SHP77 treated with DMSO at 0.1 percent for 48 hours (cell line): ENCODE results near the gene MRTO4.
"Not testable (repeated sequence)": the region's sequence is repeated elsewhere in the genome, so short reads cannot be mapped to it uniquely, and the experiment has no call there.

Experiments used
- DNase-seq: peaks from one replicate; lab custom pipeline; 2025; lab: John Stamatoyannopoulos, UW

MRTO4 gene

DNA sequence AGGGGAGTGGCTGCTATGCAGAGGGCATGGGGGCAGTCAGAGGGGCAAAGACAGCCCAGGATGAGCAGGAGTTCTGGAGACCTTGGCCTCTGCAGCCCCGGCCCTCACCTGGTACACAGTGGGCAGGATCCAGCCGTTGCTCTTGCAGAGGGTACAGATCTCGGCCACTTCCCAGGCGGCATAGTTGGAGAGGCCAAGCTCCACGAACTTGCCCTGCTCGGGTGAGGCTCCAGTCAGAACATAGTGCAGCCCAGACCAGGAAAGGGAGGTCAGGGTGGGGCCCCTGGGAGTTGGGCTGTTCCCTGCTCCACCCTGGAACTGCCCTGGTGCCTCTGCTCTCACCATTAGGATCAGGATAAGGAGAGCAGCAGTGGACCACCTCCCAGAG is 18.7 kb downstream of the MRTO4 start:
- DNase-seq: not testable (repeated sequence)

DNA sequence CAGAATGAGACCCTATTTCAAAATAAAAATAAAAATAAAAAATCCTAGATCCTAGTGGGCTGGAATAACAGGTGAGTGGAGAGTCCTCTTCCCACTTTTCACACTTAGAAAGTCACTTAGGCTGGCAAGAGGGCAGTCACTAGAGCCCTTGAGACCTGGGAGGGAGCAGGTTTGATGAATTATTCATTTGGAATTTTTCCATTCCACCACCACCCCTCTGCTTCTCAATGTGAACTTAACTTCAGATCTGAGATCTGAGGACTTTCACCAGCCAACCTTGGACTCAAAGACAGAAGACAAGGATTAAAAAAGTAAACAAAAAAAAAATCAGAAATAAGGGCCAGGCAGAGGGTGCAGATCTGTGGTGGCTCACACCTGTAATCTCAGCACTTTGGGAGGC is 20.5 kb downstream of the MRTO4 start:
- DNase-seq: no peak

DNA sequence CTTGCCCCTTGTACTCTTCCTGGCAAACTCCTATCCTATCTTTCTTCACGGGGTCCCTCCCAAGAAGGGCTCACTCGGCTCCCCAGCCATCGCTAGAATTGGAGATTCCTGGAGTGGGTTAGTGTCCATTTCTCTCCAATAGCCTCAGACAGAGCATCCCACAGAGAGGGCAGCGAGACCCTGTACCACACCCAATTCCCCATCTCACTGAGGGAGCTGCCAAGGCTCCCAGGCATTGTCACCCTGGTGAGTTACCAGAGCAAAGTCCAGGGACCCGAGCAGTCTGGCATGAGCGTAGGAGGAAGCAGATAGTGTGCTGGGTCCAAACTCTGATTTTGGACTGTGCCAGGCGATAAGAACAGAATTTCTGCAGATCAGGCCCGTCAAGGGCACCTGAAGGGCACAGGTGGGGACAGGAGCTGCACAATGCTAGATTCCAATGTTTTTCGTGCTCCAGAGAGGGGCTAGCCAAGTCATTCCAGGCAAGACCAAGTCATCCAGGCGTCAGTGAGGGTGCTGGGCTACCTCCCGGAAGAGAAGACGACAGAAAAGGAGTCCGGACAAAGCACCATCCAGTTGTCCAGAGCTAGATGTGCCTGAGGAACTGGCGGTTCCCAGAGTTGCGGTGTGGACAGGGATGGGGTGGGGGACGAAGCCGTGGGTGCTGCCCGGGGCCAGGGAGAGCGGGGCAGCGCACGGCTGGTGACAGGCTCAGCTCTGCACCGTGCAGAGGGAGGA is 21.7 kb downstream of the MRTO4 start:
- DNase-seq: no peak

DNA sequence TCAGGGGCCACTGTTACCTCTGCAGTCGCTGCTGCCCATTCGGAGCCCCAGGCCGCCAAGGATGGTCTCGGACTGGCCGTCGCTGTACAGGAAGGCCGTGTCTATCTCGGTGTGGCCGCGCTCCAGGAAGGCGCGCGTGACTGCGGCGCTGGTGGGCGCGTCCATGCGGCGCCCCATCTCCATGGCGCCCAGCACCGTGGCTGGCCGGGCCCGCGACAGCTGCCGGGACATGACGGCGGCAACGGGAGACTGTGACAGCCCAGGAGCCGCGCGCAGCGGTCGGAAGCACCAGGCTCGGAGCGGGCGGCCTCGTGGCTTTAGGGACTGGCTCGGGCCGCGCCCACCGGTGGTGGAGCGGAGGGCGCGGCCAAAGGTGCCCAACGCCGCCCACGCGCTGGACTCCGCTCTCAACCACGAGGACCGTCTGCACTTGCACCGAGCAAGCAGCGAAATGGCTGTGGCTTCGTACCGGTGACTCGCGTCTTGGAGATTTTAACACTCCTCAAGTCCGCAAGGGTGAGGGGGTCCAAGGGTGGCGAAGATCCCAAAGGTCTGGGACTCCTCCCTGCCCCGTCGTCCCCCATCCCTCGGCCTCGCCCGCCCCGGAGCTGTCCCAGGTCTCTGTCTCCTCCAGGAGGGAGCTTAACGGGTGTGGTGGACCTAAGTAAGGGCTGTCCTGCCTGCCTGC is 22.4 kb downstream of the MRTO4 start:
- not testable (repeated sequence) for DNase-seq

DNA sequence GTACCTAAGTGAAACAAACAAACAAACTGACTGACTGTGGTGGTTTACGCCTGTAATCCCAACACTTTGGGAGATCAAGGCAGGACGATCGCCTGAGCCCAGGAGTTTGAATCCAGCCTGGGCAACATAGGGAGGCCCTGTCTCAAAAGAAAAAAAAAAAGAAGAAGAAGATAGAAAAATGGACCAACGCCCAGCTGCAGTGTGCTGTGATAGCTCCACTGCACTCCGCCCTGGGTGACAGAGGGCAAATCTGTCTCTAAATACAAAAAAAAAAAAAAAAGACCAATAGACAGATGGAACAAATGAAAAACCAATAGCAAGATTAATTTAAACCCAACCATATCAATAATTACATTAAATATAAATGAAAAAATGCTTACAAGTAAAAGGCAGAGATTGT is 23.0 kb downstream of the MRTO4 start:
- DNase-seq: no peak

DNA sequence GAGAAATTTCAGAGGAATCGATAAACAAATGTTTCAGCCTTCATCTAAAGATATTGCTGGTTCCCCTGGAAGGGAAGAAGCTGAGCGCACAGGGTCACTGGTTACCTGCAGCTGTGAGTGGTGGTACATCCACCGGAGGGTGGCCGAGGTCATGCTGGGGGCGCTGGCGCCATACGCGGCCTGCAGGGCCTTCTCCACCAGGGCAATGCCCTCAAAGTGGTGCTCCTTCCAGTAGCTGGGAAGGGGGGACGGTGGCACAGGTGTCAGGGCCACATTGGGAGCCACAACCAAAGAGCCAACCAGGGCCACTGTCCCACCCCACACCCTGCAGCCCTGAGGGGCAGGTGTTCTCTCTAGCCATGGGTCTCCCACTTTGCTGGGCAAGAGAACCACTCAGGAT is 32.3 kb downstream of the MRTO4 start:
- DNase-seq: no peak

DNA sequence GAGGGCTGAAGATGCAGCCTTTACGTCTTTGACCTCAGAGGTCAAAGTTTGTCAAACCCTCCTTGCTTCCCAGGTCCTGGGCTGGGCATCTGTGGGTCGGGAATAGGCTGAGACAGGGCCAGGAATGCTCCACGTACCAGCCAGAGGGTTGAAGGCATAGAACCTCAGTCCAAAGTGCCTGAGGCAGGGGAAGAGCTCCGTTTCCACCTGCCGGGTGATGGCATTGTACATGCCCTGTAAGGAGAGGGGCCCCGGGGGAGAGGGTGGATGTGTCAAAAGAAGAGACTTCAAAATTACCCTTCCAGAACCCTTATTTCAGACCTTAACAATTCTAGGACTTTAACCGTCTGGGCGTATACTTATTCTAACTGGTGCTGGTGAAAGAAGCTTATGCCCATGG is 33.3 kb downstream of the MRTO4 start:
- DNase-seq: no peak

DNA sequence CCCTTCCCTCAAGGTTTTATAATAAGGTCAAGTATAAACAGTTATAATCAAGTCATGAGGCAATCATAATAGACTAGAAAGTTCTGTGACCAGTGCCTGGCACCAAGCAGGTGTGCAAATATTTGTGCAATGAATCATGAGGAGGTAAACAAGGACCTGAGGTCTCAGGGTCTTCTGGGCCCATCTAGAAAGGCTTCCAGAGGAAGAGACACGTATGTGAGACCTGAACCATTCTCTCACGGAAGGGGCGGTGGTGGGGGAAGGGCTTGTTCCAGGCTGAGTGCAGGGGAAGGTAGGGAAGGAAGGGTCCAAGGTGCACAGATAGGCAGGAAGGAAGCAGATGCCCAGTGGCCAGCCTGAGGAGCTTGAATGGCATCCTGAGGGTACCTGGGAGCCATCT is 33.8 kb downstream of the MRTO4 start:
- not testable (repeated sequence) for DNase-seq

DNA sequence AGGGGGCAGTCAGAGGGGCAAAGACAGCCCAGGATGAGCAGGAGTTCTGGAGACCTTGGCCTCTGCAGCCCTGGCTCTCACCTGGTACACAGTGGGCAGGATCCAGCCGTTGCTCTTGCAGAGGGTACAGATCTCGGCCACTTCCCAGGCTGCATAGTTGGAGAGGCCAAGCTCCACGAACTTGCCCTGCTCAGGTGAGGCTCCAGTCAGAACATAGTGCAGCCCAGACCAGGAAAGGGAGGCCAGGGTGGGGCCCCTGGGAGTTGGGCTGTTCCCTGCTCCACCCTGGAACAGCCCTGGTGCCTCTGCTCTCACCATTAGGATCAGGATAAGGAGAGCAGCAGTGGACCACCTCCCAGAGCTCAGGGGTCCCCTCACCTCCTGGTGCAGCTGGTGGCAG is 34.2 kb downstream of the MRTO4 start:
- not testable (repeated sequence) for DNase-seq

DNA sequence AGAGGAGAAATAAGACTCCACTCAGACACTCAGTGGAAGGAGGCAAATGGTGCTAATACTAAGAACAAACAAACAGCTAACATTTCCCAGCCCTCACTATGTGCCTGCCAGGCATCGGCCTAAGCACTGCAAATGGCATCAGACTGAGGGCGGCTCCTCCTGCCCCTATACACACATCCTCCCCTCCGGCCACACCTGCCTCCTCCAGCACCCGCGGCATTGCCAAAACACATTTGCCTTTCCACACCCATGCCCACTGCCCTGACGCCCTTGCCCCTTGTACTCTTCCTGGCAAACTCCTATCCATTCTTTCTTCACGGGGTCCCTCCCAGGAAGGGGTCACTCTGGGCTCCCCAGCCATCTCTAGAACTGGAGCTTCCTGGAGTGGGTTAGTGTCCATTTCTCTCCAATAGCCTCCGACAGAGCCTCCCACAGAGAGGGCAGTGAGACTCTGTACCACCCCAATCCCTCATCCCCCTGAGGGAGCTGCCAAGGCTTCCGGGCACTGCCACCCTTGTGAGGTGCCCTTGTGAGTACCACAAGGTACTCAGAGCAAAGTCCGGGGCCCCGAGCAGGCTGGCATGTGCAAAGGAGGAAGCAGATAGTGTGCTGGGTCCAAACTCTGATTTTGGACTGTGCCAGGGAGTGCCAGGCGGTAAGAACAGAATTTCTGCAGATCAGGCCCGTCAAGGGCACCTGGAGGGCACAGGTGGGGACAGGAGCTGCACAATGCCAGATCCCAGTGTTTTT is 36.0 kb downstream of the MRTO4 start:
- peak; percentile 23 for DNase-seq

DNA sequence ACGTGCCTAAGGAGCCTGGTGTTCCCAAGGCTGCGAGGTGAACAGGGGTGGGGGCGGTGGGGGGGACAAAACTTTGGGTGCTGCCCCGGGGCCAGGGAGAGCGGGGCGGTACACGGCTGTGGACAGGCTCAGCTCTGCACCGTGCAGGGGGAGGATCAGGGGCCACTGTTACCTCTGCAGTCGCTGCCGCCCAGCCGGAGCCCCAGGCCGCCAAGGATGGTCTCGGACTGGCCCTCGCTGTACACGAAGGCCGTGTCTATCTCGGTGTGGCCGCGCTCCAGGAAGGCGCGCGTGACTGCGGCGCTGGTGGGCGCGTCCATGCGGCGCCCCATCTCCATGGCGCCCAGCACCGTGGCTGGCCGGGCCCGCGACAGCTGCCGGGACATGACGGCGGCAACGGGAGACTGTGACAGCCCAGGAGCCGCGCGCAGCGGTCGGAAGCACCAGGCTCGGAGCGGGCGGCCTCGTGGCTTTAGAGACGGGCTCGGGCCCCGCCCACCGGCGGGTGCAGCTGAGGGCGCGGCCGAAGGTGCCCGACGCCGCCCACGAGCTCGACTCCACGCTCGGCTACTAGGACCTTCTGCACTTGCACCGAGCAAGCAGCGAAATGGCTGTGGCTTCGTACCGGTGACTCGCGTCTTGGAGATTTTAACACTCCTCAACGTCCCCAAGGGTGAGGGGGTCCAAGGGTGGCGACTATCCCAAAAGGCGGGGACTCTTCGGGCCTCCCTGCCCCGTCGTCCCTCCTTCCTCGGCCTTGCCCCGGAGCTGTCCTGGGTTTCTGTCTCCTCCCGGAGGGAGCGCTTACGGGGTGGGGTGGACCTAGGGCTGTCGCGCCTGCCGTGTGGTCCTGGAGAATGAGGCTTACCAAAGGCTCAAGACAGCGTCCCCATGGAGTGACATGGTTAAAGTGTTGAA is 37.0 kb downstream of the MRTO4 start, which contains the start of gene AKR7A3:
TSS of gene AKR7A3 (minus strand) at position 447 of the 918 bp plus-strand sequence. CDS start at position 386, 61 bp downstream.
- peak; percentile 40 for DNase-seq

DNA sequence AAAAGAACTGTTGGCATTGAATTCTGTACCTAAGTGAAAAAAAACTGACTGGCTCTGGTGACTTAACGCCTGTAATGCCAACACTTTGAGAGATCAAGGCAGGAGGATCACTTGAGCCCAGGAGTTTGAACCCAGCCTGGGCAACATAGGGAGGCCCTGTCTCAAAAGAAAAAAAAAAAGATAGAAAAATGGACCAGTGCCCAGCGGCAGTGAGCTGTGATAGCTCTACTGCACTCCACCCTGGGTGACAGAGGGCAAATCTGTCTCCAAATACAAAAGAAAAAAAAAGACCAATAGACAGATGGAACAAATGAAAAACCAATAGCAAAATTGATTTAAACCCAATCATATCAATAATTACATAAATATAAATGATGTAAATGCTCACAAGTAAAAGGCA is 37.6 kb downstream of the MRTO4 start:
- no peak for DNase-seq

DNA sequence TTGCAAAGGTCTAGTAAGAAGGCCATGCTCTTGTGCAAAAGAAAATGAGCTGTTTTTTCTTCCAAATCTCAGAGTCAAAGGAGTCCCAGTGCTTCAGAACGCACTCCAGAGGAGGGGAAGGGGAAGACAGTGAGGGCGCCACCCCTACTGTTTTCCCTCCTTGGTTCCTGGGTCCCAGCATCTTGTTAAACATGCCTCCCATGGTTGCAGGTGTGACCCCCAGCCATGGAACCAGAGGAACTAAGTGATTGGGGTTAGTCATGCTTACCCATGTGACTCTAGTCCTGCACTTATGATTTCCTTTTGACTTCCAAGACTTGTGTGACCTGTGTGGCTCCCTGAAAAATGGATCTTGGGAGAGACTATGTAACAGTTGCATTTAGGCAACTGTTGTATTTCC is 43.0 kb downstream of the MRTO4 start:
- no peak for DNase-seq

DNA sequence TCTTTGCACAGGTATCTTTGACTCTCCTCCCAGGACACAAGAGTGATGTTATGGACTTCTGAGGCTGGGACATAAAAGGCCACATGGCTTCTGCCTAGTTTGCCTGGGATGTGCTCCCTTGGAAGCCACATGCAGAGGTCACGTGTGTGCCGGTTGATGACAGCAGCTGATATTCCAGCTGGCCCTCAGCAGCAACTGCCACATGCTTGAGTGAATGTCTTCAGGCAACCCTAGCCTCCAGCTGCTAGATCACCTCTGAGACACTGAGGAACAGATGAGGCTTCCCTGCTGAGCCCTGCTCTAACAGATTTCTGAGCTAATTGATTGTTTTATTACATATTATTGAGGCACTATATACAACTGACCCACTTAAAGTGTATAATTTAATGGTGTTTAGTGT is 48.6 kb downstream of the MRTO4 start:
- no peak for DNase-seq

DNA sequence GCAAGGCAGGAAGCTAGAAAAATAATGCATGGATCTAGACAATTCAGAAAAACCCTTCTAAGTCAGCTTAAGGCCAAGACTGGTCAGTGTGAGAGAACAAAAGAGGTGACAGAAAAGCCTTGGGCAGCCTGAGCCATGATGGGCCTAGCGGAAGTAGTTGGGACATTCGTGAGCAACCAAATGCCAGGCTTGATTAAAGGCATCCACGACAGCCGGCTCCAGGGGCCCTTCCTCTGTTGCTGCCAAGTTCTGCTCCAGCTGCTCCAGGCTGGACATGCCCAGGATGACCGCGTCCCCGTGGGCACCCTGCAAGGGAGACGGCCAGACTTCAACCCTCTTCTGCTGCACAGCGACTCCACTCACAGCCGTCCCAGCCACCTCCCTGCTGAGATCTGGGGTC is 52.5 kb downstream of the MRTO4 start:
- DNase-seq: not testable (repeated sequence)

DNA sequence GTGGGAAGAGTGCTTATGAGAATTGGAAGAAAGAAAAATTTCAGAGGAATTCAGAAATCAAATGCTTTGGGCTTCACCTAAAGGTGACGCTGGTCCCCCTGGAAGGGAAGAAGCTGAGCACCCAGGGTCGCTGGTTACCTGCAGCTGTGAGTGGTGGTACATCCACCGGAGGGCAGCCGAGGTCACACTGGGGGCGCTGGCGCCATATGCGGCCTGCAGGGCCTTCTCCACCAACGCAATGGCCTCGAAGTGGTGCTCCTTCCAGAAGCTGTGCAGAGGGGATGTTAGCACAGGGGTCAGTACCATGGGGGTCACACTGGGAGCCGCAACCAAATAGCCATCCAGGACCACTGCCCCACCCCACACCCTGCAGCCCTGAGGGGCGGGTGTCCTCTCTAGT is 54.3 kb downstream of the MRTO4 start:
- no peak for DNase-seq

DNA sequence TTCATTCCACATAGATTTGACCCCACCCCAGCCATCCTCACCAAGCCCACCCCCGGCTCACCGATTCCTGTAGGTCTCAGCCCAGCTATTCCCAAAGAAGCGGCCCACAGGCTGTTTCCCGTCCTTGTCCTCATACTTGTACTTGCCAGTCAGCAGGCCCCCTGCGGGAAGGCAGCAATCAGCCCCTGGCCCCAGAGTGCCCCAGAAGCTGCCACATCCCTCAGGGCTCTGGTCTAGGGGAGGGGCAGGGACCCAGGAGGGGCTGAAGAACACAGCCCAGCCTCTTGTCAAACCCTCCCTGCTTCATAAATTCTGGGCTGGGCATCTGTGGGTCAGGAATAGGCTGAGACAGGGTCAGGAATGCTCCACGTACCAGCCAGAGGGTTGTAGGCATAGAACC is 55.3 kb downstream of the MRTO4 start:
- DNase-seq: no peak

DNA sequence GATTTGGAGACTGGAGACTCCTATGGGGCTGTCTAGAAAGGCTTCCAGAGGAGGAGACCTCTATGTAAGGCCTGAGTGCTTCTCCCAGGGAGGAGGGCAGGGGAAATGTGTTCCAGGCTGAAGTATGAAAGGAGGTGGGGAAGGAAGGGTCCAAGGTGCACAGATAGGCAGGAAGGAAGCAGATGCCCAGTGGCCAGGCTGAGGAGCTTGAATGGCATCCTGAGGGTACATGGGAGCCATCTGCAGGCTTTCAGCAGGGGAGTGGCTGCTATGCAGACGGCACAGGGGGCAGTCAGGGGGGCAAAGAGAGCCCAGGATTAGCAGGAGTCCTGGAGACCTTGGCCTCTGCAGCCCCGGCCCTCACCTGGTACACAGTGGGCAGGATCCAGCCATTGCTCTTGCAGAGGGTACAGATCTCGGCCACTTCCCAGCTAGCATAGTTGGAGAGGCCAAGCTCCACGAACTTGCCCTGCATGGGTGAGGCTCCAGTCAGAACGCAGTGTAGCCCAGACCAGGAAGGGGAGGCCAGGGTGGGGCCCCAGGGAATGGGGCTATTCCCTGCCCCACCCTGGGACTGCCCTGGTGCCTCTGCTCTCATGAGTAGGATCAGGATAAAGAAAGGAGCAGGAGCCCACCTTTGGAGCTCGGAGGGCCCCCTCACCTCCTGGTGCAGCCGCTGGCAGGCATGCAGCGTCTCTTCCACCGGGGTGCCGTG is 56.3 kb downstream of the MRTO4 start:
- DNase-seq: no peak

DNA sequence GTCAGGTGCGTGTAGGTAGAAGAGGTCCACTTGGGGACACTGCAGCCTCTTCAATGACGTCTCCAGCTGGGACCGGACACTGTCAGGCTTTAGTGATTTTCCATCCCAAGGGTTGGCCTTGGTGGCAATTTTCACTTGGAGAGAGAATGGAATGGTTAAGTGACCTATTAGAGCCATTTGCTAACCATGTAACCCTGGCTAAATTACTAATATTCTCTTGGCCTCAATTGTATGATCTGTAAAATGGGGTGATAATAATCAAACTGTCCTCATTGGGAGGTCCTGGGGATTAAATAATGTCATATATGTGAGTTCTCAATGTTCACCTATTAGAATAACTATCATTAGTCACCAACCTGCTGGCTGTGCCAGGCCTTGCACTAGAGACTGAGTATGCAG is 56.9 kb downstream of the MRTO4 start:
- no peak for DNase-seq

DNA sequence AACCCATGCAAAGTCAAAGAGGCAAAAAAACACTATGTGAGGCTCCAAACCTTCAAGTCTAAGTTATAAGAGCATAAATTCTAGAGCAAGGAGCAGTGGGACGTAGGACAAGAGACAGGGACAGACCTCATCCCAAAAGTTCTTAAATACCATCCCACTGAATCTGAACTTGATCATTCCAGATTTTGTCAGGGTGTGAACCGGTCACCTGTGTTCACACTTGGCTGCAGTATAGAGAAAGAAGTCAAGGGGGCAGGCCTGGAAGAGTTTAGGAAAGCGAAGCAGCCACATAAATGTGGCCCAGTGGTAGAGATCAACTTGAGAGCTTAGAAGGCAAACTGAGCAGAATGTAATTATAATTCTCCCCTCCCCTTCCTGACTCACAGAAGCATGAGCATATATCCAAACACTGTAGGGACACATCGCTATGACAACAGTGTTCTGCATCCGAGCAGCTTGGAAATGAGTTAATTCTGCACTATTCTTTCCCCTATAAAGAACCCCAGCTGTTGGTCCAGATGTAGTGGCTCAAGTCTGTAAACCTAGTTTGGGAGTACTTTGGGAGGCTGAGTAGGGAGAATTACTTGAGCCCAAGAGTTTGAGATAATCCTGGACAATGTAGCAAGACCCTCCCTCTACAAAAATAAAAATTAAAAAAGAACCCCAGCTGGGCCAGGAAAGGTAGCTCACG is 57.7 kb downstream of the MRTO4 start:
- no peak for DNase-seq
